Thymus (tissue), 11 donors: Measurements from ENCODE around the gene RIPK4. TPM values are rescaled to one million over a fixed set of nuclear protein-coding genes. Genes with fewer than 3 reads are reported as not detected.

Source experiments
- DNase-seq, 9 donors: peaks; one replicate each; pipeline ENCODE4 v3.0.0-alpha.2; 2013; ENCODE audit warnings: low spot score in 9 of 9, low read depth in 6 of 9, missing footprints in 1 of 9
- H3K27ac ChIP-seq, 2 donors: one replicate each; pipeline ENCODE4 v1.5.1; 2013; ENCODE audit warnings: control low read depth in 1 of 2, low read depth in 1 of 2, low read length in 1 of 2, mild to moderate bottlenecking in 1 of 2, moderate library complexity in 1 of 2
- H3K27me3 ChIP-seq, 2 donors: one replicate each; pipeline ENCODE4 v1.5.1; 2013; ENCODE audit warnings: low read length in 1 of 2; ENCODE audit not compliant: control insufficient read depth in 2 of 2, insufficient read depth in 1 of 2
- H3K36me3 ChIP-seq, 2 donors: one replicate each; pipeline ENCODE4 v1.5.1; 2013; ENCODE audit warnings: low read length in 1 of 2, mild to moderate bottlenecking in 1 of 2, moderate library complexity in 1 of 2; ENCODE audit not compliant: control insufficient read depth in 2 of 2, insufficient read depth in 2 of 2
- H3K4me1 ChIP-seq, 2 donors: one replicate each; pipeline ENCODE4 v1.5.1; 2013; ENCODE audit warnings: low read length in 2 of 2; ENCODE audit not compliant: control insufficient read depth in 2 of 2, insufficient read depth in 2 of 2
- H3K4me3 ChIP-seq, 2 donors: one replicate each; pipeline ENCODE4 v1.5.1; 2013; ENCODE audit warnings: low read length in 2 of 2, control low read depth in 1 of 2, mild to moderate bottlenecking in 1 of 2
- H3K9me3 ChIP-seq, 2 donors: one replicate each; pipeline ENCODE4 v1.5.1; 2013; ENCODE audit warnings: low read length in 1 of 2, mild to moderate bottlenecking in 1 of 2; ENCODE audit not compliant: control insufficient read depth in 2 of 2, insufficient read depth in 1 of 2
- WGBS: extraction: QIAGEN DNeasy Blood & Tissue Kit; methylation state at CpG from one replicate; pipeline ENCODE4 v1.1.7; 2013; 5-methylcytosine and 5-hydroxymethylcytosine counted together
- polyA plus RNA-seq: library from polyadenylated mRNA; stranded (reverse); fragments of 200-250 nt; gene quantifications from one replicate; pipeline ENCODE4 v1.2.3, GENCODE V29; 2013
- total RNA-seq: library from RNA; stranded (reverse); fragments of 120-200 nt; gene quantifications from one replicate; pipeline ENCODE4 v1.2.4, GENCODE V29; 2013
- donor health status: healthy.

RIPK4 gene
- total and polyA plus RNA-seq, 2 donors, result 9.3 to 12.6 TPM

DNA sequence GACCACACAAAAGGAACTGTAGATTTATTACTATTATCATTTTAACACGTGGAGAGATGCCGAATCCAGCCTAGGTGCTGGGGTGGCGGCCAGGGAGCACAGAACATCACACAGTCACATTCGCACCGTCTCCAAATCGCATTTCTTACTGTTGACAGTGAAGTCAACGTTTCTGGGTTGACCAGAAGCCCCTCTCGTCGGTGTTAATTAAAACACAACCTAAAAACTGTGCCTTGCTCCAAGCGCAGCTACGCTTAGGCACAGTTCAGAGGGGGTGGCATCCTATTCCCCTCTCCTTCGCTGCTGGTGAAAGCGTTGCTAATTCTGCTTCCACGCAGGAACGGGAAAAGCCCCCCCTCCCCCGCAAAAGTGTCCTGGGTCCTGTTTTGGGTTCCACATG lies 4.1 kb downstream of the RIPK4 start:
- Histone ChIP-seq H3K27me3 (peaks cover 38 to 84% of the 10 kb centered on the region in 2 donors), H3K4me3 (peak overlapping the region; percentile 6 to 76), H3K27ac (peak overlapping the region; percentile 31 to 92), H3K4me1 (peaks cover 44 to 81% of the 10 kb centered on the region in 2 donors), H3K9me3 (peaks cover 0 to 2% of the 10 kb centered on the region in 2 donors), H3K36me3 (peaks cover 3 to 18% of the 10 kb centered on the region in 2 donors)
- DNase-seq, result peak in 1 of 9 donors; percentile 38
- 27% methylated on average over 16 of the region's 16 CpGs for WGBS

DNA sequence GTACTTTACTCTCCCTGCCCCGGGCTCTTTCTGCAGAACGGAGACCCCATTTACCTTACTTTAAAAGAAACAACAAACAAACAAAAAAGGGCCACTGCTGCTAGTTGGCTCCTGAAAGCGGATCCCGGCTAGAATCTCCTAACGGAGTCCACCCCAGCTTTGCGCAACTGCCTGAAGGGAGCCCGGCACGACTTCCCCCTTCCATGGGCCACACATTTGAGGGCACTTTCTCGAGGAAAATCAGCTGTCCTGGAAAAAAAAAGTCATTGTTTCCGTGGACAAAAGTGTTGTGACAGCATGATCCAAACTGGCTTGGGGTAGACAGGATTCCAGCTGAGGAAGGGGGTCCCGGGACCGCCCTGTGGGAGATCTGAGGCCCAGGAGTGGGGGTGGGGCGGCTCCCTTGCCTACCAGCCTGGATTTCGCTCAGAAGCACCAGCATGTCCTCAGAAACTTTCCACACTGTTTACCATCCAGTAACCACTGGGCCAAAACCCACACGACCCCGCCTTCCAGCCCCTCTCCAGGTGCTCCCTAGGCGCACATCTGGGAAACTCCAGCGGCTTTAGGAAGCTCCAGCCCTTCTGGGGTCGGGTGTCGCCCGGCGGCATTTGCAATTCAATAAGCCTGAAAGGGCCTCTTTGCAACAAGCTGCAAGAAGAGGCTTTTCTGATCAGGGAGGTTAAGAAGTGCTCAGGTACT lies 4.8 kb downstream of the RIPK4 start:
- H3K4me3 ChIP-seq, result peak overlapping the region; percentile 6 to 76
- WGBS, result 20% methylated on average over 22 of the region's 22 CpGs
- peak overlapping the region in 1 of 2 donors; percentile 92 for H3K27ac ChIP-seq
- peaks cover 0 to 2% of the 10 kb centered on the region in 2 donors for H3K9me3 ChIP-seq
- peak in 1 of 9 donors; percentile 47 for DNase-seq
- H3K27me3 ChIP-seq, result peaks cover 38 to 78% of the 10 kb centered on the region in 2 donors
- peaks cover 3 to 18% of the 10 kb centered on the region in 2 donors for H3K36me3 ChIP-seq
- peaks cover 41 to 79% of the 10 kb centered on the region in 2 donors for H3K4me1 ChIP-seq

DNA sequence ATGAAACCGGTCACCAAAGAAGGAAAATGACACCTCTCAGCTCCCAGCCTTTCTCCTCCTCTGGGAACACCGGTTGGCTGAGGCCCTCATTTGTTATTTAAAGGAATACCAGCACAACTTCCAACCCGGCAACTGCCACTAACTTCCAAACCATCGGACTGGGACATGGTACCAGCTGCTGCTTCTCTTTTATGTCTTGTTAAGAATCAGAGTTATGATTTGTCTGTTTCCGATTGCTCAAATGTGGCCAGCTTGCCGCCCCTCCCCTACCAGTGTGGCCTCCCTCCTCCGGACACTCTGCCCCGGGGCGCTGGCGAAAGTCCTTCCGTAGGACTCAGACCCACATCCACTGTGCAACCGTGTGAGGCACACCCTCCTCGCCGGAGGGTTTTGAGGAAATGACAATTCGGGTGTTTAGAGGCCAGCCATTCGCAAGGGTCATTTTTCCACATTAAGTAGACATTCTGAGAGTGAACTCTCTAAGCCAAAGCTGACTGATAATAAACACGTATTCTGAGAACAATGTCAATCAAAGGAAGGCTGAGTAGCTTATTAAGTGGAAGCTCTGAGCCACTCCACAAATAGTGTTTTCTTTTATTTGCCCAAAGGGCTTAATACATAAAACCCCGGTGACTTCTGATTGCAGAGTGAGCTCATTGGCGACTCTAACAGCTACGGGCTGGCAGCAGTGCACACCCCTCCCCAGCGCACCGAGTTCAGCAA lies 5.5 kb downstream of the RIPK4 start:
- peaks cover 41 to 83% of the 10 kb centered on the region in 2 donors for H3K4me1 ChIP-seq
- DNase-seq, result peak in 1 of 9 donors; percentile 40
- H3K4me3 ChIP-seq, result peak overlapping the region; percentile 8 to 76
- no peak overlapping the region for H3K27ac ChIP-seq
- peaks cover 8 to 22% of the 10 kb centered on the region in 2 donors for H3K36me3 ChIP-seq
- H3K27me3 ChIP-seq, result peaks cover 34 to 71% of the 10 kb centered on the region in 2 donors
- H3K9me3 ChIP-seq, result peaks cover 2 to 3% of the 10 kb centered on the region in 2 donors
- WGBS, result 6% methylated on average over 22 of the region's 22 CpGs

DNA sequence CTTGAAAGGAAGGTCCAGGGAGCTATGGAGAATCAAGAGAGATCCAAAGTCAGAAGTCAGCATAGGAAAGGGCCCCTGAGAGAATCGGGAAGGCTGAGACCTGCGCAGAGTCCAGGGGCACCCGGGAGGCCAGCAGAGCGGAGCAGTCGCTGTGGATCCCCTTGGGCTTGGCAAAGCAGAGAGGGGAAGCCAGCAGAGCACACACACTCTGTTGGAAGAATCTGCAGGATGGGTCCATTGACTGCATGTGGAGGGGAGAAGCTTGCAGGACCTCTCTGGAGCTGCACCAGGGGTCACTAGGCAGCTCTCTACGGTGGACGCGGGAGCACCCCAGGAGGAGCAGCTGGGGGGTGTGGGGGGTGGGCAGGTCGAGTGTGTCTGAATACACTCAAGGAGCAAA lies 6.4 kb downstream of the RIPK4 start:
- Histone ChIP-seq H3K4me3 (no peak overlapping the region), H3K4me1 (peaks cover 51 to 90% of the 10 kb centered on the region in 2 donors), H3K27ac (no peak overlapping the region), H3K27me3 (peaks cover 27 to 62% of the 10 kb centered on the region in 2 donors), H3K9me3 (peaks cover 2 to 10% of the 10 kb centered on the region in 2 donors), H3K36me3 (peaks cover 17 to 32% of the 10 kb centered on the region in 2 donors)
- no peak for DNase-seq
- 75% methylated on average over 9 of the region's 9 CpGs for WGBS

DNA sequence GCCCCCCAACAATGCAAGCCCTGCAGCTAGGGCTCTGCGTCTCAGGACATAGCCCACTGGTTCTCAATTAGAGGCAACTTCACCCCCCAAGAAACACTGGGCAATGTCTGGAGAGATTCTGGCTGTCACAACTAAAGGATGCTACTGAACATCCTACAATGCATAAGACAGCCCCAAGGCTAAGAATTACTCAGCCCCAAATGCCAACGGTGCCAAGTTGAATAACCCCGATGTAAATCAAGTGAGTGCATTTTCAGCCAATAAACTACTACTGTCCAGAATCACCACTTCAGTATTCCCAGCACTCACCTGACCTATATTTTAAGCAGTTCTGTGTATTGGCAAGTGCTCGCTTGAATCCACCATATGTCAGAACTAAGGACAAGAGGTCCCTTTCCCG lies 6.9 kb downstream of the RIPK4 start:
- Histone ChIP-seq H3K27me3 (peaks cover 27 to 57% of the 10 kb centered on the region in 2 donors), H3K36me3 (peaks cover 22 to 37% of the 10 kb centered on the region in 2 donors), H3K4me3 (no peak overlapping the region), H3K27ac (no peak overlapping the region), H3K9me3 (peaks cover 2 to 14% of the 10 kb centered on the region in 2 donors), H3K4me1 (peaks cover 56 to 90% of the 10 kb centered on the region in 2 donors)
- WGBS, result 96% methylated on average over 5 of the region's 5 CpGs
- DNase-seq, result no peak

DNA sequence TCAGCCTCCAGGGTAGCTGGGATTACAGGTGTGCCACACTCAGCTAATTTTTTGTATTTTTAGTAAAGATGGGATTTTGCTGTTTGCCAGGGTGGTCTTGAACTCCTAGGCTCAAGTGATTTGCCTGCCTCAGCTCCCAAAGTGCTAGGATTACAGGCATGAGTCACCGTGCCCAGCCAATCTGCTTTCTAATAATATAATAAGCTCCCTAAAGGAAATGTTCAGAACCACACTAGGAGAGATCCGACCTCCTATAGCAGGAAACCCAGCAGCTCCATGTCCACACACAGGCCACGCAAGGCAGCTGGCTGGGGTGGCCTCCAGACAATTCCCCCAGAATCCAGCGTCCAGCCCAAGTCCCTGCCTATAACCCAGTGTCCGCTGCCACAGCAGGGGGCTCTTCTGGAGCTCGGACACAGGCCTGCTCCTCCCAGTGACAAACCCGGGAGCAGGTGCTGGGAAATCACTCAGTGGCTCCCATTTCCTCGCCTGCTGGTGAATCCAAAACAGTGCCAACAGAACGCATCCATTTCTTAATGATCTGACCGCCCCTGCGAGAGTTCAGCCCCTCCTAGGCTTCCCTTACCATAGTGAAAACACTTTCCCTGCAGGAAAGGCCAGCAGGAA lies 7.5 kb downstream of the RIPK4 start:
- no peak overlapping the region for H3K4me3 ChIP-seq
- peaks cover 27 to 51% of the 10 kb centered on the region in 2 donors for H3K27me3 ChIP-seq
- peaks cover 2 to 14% of the 10 kb centered on the region in 2 donors for H3K9me3 ChIP-seq
- 89% methylated on average over 11 of the region's 11 CpGs for WGBS
- no peak for DNase-seq
- peaks cover 28 to 41% of the 10 kb centered on the region in 2 donors for H3K36me3 ChIP-seq
- no peak overlapping the region for H3K27ac ChIP-seq
- H3K4me1 ChIP-seq, result peaks cover 54 to 90% of the 10 kb centered on the region in 2 donors

DNA sequence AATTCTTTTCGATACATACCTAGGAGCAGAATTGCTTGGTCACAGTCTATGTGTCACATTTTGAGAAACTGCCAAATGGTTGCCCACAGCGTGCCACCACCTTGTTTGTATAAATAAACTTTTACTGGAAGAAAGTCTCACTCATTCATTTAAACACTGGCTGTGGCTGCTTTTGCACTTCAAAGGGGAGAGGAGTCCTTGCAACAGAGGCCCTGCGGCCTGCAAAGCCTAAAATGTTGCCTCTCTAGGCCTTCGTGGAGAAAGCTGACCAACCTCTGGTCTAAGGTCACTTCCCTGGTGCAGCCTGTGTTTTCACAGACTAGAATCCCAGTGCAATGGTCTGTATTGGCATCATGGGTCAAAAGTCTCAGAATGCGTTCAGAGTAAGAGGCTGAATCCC lies 8.3 kb downstream of the RIPK4 start:
- H3K4me1 ChIP-seq, result peaks cover 46 to 90% of the 10 kb centered on the region in 2 donors
- H3K27ac ChIP-seq, result no peak overlapping the region
- peaks cover 23 to 43% of the 10 kb centered on the region in 2 donors for H3K27me3 ChIP-seq
- no peak overlapping the region for H3K4me3 ChIP-seq
- no peak for DNase-seq
- H3K9me3 ChIP-seq, result peaks cover 2 to 14% of the 10 kb centered on the region in 2 donors
- peaks cover 31 to 47% of the 10 kb centered on the region in 2 donors for H3K36me3 ChIP-seq
- 93% methylated on average over 5 of the region's 5 CpGs for WGBS

DNA sequence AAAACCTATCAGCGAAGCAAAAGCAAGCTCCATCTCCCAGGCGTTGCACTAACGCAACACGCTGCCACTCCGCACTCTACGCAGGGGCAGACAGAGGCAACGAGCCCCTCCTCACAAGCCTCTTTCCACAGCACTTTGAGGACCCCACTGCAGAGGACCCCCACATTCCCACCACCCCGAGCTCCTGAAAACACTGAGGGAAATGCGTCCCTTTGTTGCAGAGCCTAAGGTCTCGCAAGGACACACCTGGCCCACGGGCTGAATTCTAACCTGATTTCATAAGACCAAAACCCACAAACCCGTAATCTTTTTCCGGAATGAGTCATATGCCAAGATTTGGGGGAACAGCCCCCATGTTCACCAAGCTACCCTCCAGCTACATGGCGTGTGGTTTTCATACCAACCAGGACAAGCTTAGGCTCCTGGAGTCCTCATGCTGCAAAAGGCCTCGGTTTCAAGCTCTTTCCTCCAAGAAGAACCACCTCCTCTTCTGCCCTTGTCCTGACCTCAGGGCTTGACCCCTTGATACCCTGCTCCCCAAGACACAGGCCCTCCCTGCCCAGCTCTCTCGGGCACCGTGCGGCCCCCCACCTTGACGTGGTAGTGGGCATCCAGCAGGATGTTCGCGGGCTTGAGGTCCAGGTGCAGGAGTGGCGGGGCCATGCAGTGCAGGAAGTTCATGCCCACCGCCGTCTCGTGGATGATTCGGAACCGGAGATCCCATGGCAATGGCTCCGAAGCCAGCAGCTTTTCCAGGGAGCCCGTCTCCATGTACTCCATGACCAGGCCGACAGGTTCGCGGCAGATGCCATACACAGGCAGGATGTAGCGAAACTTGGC lies 10.7 kb downstream of the RIPK4 start:
- WGBS, result 94% methylated on average over 33 of the region's 33 CpGs
- Histone ChIP-seq H3K4me3 (no peak overlapping the region), H3K27me3 (peaks cover 8 to 21% of the 10 kb centered on the region in 2 donors), H3K4me1 (peaks cover 28 to 89% of the 10 kb centered on the region in 2 donors), H3K27ac (peak overlapping the region; percentile 15 to 91), H3K36me3 (peaks cover 42 to 69% of the 10 kb centered on the region in 2 donors), H3K9me3 (peaks cover 2 to 14% of the 10 kb centered on the region in 2 donors)
- DNase-seq, result peak in 1 of 9 donors; percentile 13
